Common myeloid progenitor, CD34-positive (primary cell): Measurements from ENCODE around the gene RTN4RL1.
"Not testable (repeated sequence)": the region's sequence is repeated elsewhere in the genome, so short reads cannot be mapped to it uniquely, and the experiment has no call there.

Experiments
- CTCF ChIA-PET: fragments of 350-600 bp; sonication (Branson Sonifier 250); formaldehyde crosslinking; loops from one replicate; lab custom pipeline; 2021; ENCODE audit warnings: antibody characterized with exemption; lab: Charles Lee
- POLR2A ChIA-PET: fragments of 350-600 bp; sonication (Branson Sonifier 250); formaldehyde crosslinking; loops from one replicate; lab custom pipeline; 2021; ENCODE audit warnings: antibody characterized with exemption; lab: Charles Lee
- DNase-seq, 3 donors: peaks; one replicate each; pipeline versions ENCODE4 v3.0.0 to v3.0.0-alpha.2; 2013
- H3K27ac ChIP-seq, 2 experiments: 1 replicate in 1 of 2; 2 replicates in 1 of 2; pipeline ENCODE4 v1.7.0; 2013; ENCODE audit warnings: inconsistent platforms in 2 of 2, low read length in 2 of 2, mild to moderate bottlenecking in 2 of 2, low read depth in 1 of 2, moderate library complexity in 1 of 2; ENCODE audit not compliant: severe bottlenecking in 2 of 2, insufficient read depth in 1 of 2, poor library complexity in 1 of 2
- H3K27me3 ChIP-seq, 5 experiments: replicated peaks in 2 of 5; 1 replicate in 3 of 5; 2 replicates in 2 of 5; pipeline versions ENCODE4 v1.6.1 to v1.7.0; 2013; ENCODE audit warnings: low read length in 4 of 5, mild to moderate bottlenecking in 2 of 5, moderate library complexity in 2 of 5, inconsistent platforms in 1 of 5; ENCODE audit not compliant: insufficient read depth in 5 of 5, control insufficient read depth in 4 of 5
- H3K36me3 ChIP-seq, 4 experiments: 1 replicate in 2 of 4; 2 replicates in 2 of 4; pipeline versions ENCODE4 v1.6.1 to v1.7.0; 2013; ENCODE audit warnings: low read length in 3 of 4, control low read depth in 1 of 4, mild to moderate bottlenecking in 1 of 4; ENCODE audit not compliant: control insufficient read depth in 4 of 4, insufficient read depth in 4 of 4
- H3K4me1 ChIP-seq, 4 experiments: 1 replicate in 3 of 4; 2 replicates in 1 of 4; pipeline versions ENCODE4 v1.6.1 to v1.7.1; 2013; ENCODE audit warnings: low read length in 3 of 4, mild to moderate bottlenecking in 3 of 4, control low read depth in 1 of 4, inconsistent platforms in 1 of 4, moderate library complexity in 1 of 4; ENCODE audit not compliant: control insufficient read depth in 4 of 4, insufficient read depth in 4 of 4; ENCODE audit errors: control extremely low read depth in 1 of 4
- H3K4me3 ChIP-seq, 7 experiments: 1 replicate in 4 of 7; 2 replicates in 3 of 7; pipeline versions ENCODE4 v1.5.1 to v1.7.0; 2013; ENCODE audit warnings: mild to moderate bottlenecking in 7 of 7, low read length in 6 of 7, moderate library complexity in 6 of 7, inconsistent platforms in 2 of 7, low read depth in 2 of 7, control low read depth in 1 of 7; ENCODE audit not compliant: insufficient read depth in 4 of 7, control insufficient read depth in 1 of 7; ENCODE audit errors: extremely low read depth in 1 of 7
- H3K9me3 ChIP-seq, 5 experiments: 1 replicate in 4 of 5; 2 replicates in 1 of 5; pipeline versions ENCODE4 v1.6.1 to v1.7.1; 2013; ENCODE audit warnings: low read length in 4 of 5, mild to moderate bottlenecking in 2 of 5, inconsistent platforms in 1 of 5, low read depth in 1 of 5, moderate library complexity in 1 of 5; ENCODE audit not compliant: control insufficient read depth in 4 of 5, insufficient read depth in 2 of 5; ENCODE audit errors: control extremely low read depth in 1 of 5
- WGBS: methylation state at CpG from one replicate; pipeline ENCODE4 v1.1.5; 2013; ENCODE audit not compliant: insufficient coverage; 5-methylcytosine and 5-hydroxymethylcytosine counted together

The RTN4RL1 gene

GRCh38 chr17:2018716-2019510 is 6.2 kb downstream of the RTN4RL1 start:
- no peak overlapping the region for H3K4me3 ChIP-seq
- POLR2A ChIA-PET, result no interaction called here
- CTCF ChIA-PET, result interaction anchor here (1.0 to 1.3 kb wide), 2 partner anchors 137 to 226 kb away, joined by 3 to 4 read pairs; no protein-coding TSS in a partner anchor
- H3K4me1 ChIP-seq, result peaks cover 0 to 34% (median 31%) of the 10 kb centered on the region in 4 experiments
- no peak overlapping the region for H3K27ac ChIP-seq
- WGBS, result 96% methylated on average over 24 of the region's 24 CpGs
- no peaks in the 10 kb centered on the region for H3K36me3 ChIP-seq
- H3K27me3 ChIP-seq, result peaks cover 0 to 14% (median under 1%) of the 10 kb centered on the region in 5 experiments
- H3K9me3 ChIP-seq, result no peaks in the 10 kb centered on the region
- DNase-seq, result no peak

- H3K36me3 ChIP-seq, result no peaks in the 10 kb centered on the region
- POLR2A ChIA-PET, result no interaction called here
- no peak overlapping the region for H3K27ac ChIP-seq
- WGBS, result 96% methylated on average over 17 of the region's 19 CpGs
- no peak overlapping the region for H3K4me3 ChIP-seq
- peaks cover 0 to 5% (median 0%) of the 10 kb centered on the region in 5 experiments for H3K9me3 ChIP-seq
- DNase-seq, result no peak
- CTCF ChIA-PET, result no interaction called here
- peaks cover 0 to 19% (median 17%) of the 10 kb centered on the region in 4 experiments for H3K4me1 ChIP-seq
- peaks cover 0 to 14% (median 0%) of the 10 kb centered on the region in 5 experiments for H3K27me3 ChIP-seq
Observed at GRCh38 chr17:2017274-2017941, 7.7 kb downstream of the RTN4RL1 start.

- peaks cover 0 to 15% (median 0%) of the 10 kb centered on the region in 5 experiments for H3K27me3 ChIP-seq
- POLR2A ChIA-PET, result no interaction called here
- WGBS, result 88% methylated on average over 19 of the region's 20 CpGs
- H3K36me3 ChIP-seq, result no peaks in the 10 kb centered on the region
- no peak overlapping the region for H3K4me3 ChIP-seq
- peaks cover 0 to 21% (median 18%) of the 10 kb centered on the region in 4 experiments for H3K4me1 ChIP-seq
- no peak overlapping the region for H3K27ac ChIP-seq
- DNase-seq, result no peak
- CTCF ChIA-PET, result no interaction called here
- H3K9me3 ChIP-seq, result peaks cover 0 to 5% (median 0%) of the 10 kb centered on the region in 5 experiments
Observed at GRCh38 chr17:2016494-2016893, 8.6 kb downstream of the RTN4RL1 start.

DNA sequence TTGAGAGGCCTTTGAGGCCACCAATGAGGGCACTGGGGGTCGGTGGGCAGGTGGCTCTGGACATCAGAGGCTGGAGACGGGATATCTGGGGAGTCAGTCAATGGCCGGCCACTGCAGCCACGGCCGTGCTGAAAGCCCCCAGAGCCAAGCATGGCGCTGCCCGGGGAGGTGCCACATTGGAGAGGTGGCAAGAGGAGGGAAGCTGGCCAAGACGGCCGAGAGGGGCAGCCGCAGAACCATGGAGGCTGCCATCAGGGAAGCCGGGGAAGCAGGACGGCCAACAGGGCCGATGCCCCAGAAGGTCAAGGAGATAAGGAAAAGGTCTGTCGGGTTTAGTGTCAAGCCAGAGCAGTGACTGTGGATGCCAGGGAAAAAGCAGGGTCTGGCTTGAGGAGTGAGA is 9.8 kb downstream of the RTN4RL1 start:
- Histone ChIP-seq H3K27me3 (peaks cover 0 to 17% (median 0%) of the 10 kb centered on the region in 5 experiments), H3K4me3 (no peak overlapping the region), H3K4me1 (peaks cover 0 to 11% (median 8%) of the 10 kb centered on the region in 4 experiments), H3K27ac (no peak overlapping the region), H3K36me3 (no peaks in the 10 kb centered on the region), H3K9me3 (peaks cover 0 to 5% (median 0%) of the 10 kb centered on the region in 5 experiments)
- ChIA-PET CTCF (interaction anchor here (0.6 to 0.9 kb wide), 2 partner anchors 103 to 122 kb away, joined by 3 to 5 read pairs; no protein-coding TSS in a partner anchor), POLR2A (interaction anchor here (0.6 kb wide), 1 partner anchor 1040 kb away, joined by 3 read pairs; no protein-coding TSS in a partner anchor)
- 98% methylated on average over 11 of the region's 14 CpGs for WGBS
- DNase-seq, result no peak

DNA sequence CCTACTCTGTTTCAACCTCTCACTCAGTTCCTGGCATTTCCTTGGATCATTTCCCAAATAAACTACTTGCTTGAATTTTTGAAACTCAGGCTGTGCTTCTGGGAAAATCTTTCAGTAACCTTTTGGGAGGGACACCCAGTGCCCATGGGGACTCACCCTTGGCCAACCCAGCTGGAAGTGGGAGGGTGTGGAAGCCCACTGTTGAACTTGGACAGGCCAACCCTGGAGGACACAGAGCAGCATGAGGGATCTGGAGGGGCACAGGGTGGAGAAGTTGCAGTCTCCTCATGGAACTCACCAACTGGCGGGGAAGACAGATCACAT is 11.2 kb downstream of the RTN4RL1 start:
- peaks cover 0 to 9% (median 0%) of the 10 kb centered on the region in 5 experiments for H3K27me3 ChIP-seq
- H3K4me1 ChIP-seq, result peaks cover 0 to 10% (median 3%) of the 10 kb centered on the region in 4 experiments
- no peak overlapping the region for H3K27ac ChIP-seq
- DNase-seq, result no peak
- H3K9me3 ChIP-seq, result peaks cover 0 to 5% (median 0%) of the 10 kb centered on the region in 5 experiments
- no peaks in the 10 kb centered on the region for H3K36me3 ChIP-seq
- ChIA-PET CTCF (interaction anchor here (1.2 to 1.3 kb wide), 2 partner anchors 10 to 15 kb away, joined by 4 read pairs; no protein-coding TSS in a partner anchor), POLR2A (no interaction called here)
- WGBS, result 100% methylated on average over 1 of the region's 1 CpG
- no peak overlapping the region for H3K4me3 ChIP-seq

DNA sequence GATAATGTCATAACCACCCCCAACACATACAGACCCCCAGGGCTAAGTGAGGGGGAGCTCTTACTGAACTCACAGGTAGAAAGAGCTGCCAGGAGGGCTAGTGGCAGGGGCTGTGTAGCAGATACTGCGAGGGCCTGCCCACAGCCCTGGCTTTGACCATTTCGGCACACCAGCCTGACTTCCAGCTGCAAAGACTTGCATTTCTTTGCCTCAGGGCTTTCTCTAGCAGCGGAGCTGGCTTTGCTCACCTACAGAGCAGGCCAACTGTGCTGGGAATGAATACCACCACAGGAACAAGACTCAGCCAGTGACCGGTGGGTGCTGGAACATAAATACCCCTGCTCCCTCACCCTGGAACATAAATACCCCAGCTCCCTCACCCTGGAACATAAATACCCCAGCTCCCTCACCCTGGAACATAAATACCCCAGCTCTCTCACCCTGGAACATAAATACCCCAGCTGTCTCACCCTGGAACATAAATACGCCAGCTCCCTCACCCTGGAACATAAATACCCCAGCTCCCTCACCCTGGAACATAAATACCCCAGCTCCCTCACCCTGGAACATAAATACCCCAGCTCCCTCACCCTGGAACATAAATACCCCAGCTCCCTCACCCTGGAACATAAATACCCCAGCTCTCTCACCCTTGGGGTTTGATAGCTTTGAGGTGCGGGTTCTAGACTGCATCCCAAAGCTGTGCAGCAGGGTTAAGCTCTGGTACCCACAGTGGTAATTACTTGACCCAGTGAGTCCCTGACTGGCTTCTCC is 11.7 kb downstream of the RTN4RL1 start:
- 94% methylated on average over 5 of the region's 6 CpGs for WGBS
- H3K36me3 ChIP-seq, H3K9me3 ChIP-seq, POLR2A ChIA-PET, H3K4me3 ChIP-seq, H3K27ac ChIP-seq, H3K27me3 ChIP-seq, DNase-seq: not testable (repeated sequence)
- peaks cover 0 to 10% (median 3%) of the 10 kb centered on the region in 4 experiments for H3K4me1 ChIP-seq
- CTCF ChIA-PET, result interaction anchor here (1.2 to 1.3 kb wide), 2 partner anchors 9 to 14 kb away, joined by 4 read pairs; no protein-coding TSS in a partner anchor
